Esophagus squamous epithelium (tissue), 5 donors: ENCODE data around the gene FDXR. TPM values are rescaled to one million over a fixed set of nuclear protein-coding genes. Genes with fewer than 3 reads are reported as not detected.

Source experiments
- DNase-seq: peaks from one replicate; lab custom pipeline; 2025; lab: John Stamatoyannopoulos, UW
- H3K27ac ChIP-seq, 4 donors: fragments of 200-600 bp; sonication (generic); one replicate each; pipeline ENCODE4 v1.5.1; 2016 to 2019; ENCODE audit warnings: mild to moderate bottlenecking in 1 of 4
- H3K27me3 ChIP-seq, 4 donors: fragments of 200-600 bp; sonication (generic); 1 replicate in 3 of 4; 2 replicates in 1 of 4; pipeline versions ENCODE4 v1.5.1 to v1.6.0; 2017 to 2021; ENCODE audit warnings: antibody characterized with exemption in 1 of 4
- H3K36me3 ChIP-seq, 3 donors: fragments of 200-600 bp; sonication (generic); one replicate each; pipeline ENCODE4 v1.5.1; 2016 to 2019
- H3K4me1 ChIP-seq, 3 donors: fragments of 200-600 bp; sonication (generic); one replicate each; pipeline ENCODE4 v1.5.1; 2017 to 2019
- H3K4me3 ChIP-seq, 4 donors: fragments of 200-600 bp; sonication (generic); 1 replicate in 3 of 4; 2 replicates in 1 of 4; pipeline ENCODE4 v1.5.1; 2016 to 2019; ENCODE audit warnings: mild to moderate bottlenecking in 2 of 4, moderate library complexity in 1 of 4
- H3K9me3 ChIP-seq, 3 donors: fragments of 200-600 bp; sonication (generic); one replicate each; pipeline ENCODE4 v1.5.1; 2016 to 2019
- CTCF ChIP-seq, 6 experiments: fragments of 450-650 bp in 4 of 6; fragments of 200-600 bp in 2 of 6; sonication (generic) in 2 of 6; IDR thresholded peaks; one replicate each; pipeline ENCODE4 v1.5.1; 2016 to 2019; ENCODE audit warnings: antibody characterized with exemption in 6 of 6, mild to moderate bottlenecking in 4 of 6, moderate library complexity in 4 of 6
- POLR2A ChIP-seq, 4 donors: fragments of 450-650 bp; IDR thresholded peaks; one replicate each; pipeline ENCODE4 v1.6.1; 2017; ENCODE audit warnings: antibody characterized with exemption in 4 of 4, mild to moderate bottlenecking in 4 of 4, moderate library complexity in 3 of 4
- WGBS, 2 donors: methylation state at CpG; one replicate each; pipeline ENCODE4 v1.1.5; 2018; 5-methylcytosine and 5-hydroxymethylcytosine counted together
- intact Hi-C: fragments of 100-400 bp; cut with DNase I; formaldehyde crosslinking; loops from one replicate; pipeline ENCODE4 v1.15.0; 2022
- total RNA-seq, 4 donors: library from RNA; depleted of rRNA; stranded (reverse); fragments of >200 nt; gene quantifications; one replicate each; pipeline ENCODE4 v1.1.0, GENCODE V29; 2016
- donor health status: DM: yes; HTN: yes; CAD: no.

The FDXR gene
- total RNA-seq, 4 donors from 2014 or later: 24.4 to 46.4 (median 32.4) TPM

- Histone ChIP-seq H3K4me3 (no peak overlapping the region), H3K36me3 (no peaks in the 10 kb centered on the region), H3K9me3 (no peaks in the 10 kb centered on the region), H3K27me3 (peaks cover 0 to 61% (median 3%) of the 10 kb centered on the region in 4 donors), H3K4me1 (peaks cover 9 to 15% (median 10%) of the 10 kb centered on the region in 3 donors), H3K27ac (no peak overlapping the region)
- WGBS, 2 donors: 86 to 100% methylated on average over 5 to 7 of the region's 7 CpGs
- no peak for DNase-seq
- intact Hi-C loops: no loop called here
- TF ChIP-seq CTCF (IDR thresholded peaks at IDR 0.05): no peak
These were observed 17.8 kb upstream of the FDXR start for GRCh38 chr17:74890554-74890953.

- no peaks in the 10 kb centered on the region for H3K9me3 ChIP-seq
- H3K27me3 ChIP-seq: peaks cover 0 to 41% (median 3%) of the 10 kb centered on the region in 4 donors
- H3K4me3 ChIP-seq: no peak overlapping the region
- WGBS, 2 donors: 48 to 72% methylated on average over 8 to 10 of the region's 13 CpGs
- intact Hi-C loops: no loop called here
- peaks cover 5 to 10% (median 5%) of the 10 kb centered on the region in 3 donors for H3K4me1 ChIP-seq
- DNase-seq: no peak
- TF ChIP-seq CTCF (IDR thresholded peaks at IDR 0.05): no peak
- TF ChIP-seq POLR2A (IDR thresholded peaks at IDR 0.05): no peak
- no peak overlapping the region for H3K27ac ChIP-seq
- H3K36me3 ChIP-seq: no peaks in the 10 kb centered on the region
These were observed 15.7 kb upstream of the FDXR start for GRCh38 chr17:74888469-74888868.

- no peak for DNase-seq
- Histone ChIP-seq H3K9me3 (no peaks in the 10 kb centered on the region), H3K27me3 (peaks cover 0 to 25% (median 0%) of the 10 kb centered on the region in 4 donors), H3K27ac (no peak overlapping the region), H3K4me1 (peaks cover 0 to 5% (median 2%) of the 10 kb centered on the region in 3 donors), H3K4me3 (no peak overlapping the region), H3K36me3 (no peaks in the 10 kb centered on the region)
- intact Hi-C loops: no loop called here
- no peak for TF ChIP-seq CTCF (IDR thresholded peaks at IDR 0.05)
- TF ChIP-seq POLR2A (IDR thresholded peaks at IDR 0.05): no peak
- WGBS, 2 donors: 79 to 83% methylated on average over 13 to 15 of the region's 15 CpGs
These were observed 10.5 kb upstream of the FDXR start for GRCh38 chr17:74883241-74883745.

GRCh38 chr17:74882517-74883240 lies 9.9 kb upstream of the FDXR start:
- H3K4me1 ChIP-seq: peaks cover 4 to 12% (median 8%) of the 10 kb centered on the region in 3 donors
- no peak for DNase-seq
- no peaks in the 10 kb centered on the region for H3K9me3 ChIP-seq
- H3K36me3 ChIP-seq: no peaks in the 10 kb centered on the region
- WGBS, 2 donors: 73 to 79% methylated on average over 10 to 12 of the region's 20 CpGs
- H3K4me3 ChIP-seq: no peak overlapping the region
- TF ChIP-seq POLR2A (IDR thresholded peaks at IDR 0.05): no peak
- TF ChIP-seq CTCF (IDR thresholded peaks at IDR 0.05): no peak
- intact Hi-C loops: no loop called here
- peaks cover 0 to 28% (median 0%) of the 10 kb centered on the region in 4 donors for H3K27me3 ChIP-seq
- H3K27ac ChIP-seq: no peak overlapping the region

GRCh38 chr17:74881073-74881472 lies 8.3 kb upstream of the FDXR start:
- intact Hi-C loops: no loop called here

More at GRCh38 chr17:74881073-74881472, 8.3 kb upstream of the FDXR start:
- TF ChIP-seq CTCF (IDR thresholded peaks at IDR 0.05) (no peak), POLR2A (IDR thresholded peaks at IDR 0.05) (no peak)
- no peak overlapping the region for H3K27ac ChIP-seq
- H3K36me3 ChIP-seq: no peaks in the 10 kb centered on the region
- WGBS, 2 donors: 70 to 80% methylated on average over 2 to 9 of the region's 11 CpGs
- no peak for DNase-seq
- H3K4me3 ChIP-seq: no peak overlapping the region
- peaks cover 7 to 19% (median 8%) of the 10 kb centered on the region in 3 donors for H3K4me1 ChIP-seq
- peaks cover 0 to 22% (median 0%) of the 10 kb centered on the region in 4 donors for H3K27me3 ChIP-seq
- H3K9me3 ChIP-seq: no peaks in the 10 kb centered on the region
